OCI-LY3 (cell line): ENCODE results near the gene NGEF.

Experiments used
- H2AFZ ChIP-seq: fragments of 200-600, 300-600 bp; shearing (Covaris generic); 2 replicates; pipeline ENCODE4 v1.6.0; 2014; ENCODE audit warnings: antibody characterized with exemption, low read depth, low read length
- H3K27ac ChIP-seq: fragments of 200-600, 300-600 bp; sonication (generic); 2 replicates; pipeline ENCODE4 v1.5.1; 2014; ENCODE audit warnings: mild to moderate bottlenecking, low read length, moderate library complexity, mixed read lengths
- H3K27me3 ChIP-seq: fragments of 200-600, 300-600 bp; sonication (generic); 2 replicates; pipeline ENCODE4 v1.6.1; 2014; ENCODE audit warnings: low read depth, low read length, mixed read lengths
- H3K36me3 ChIP-seq: fragments of 200-600, 300-600 bp; sonication (generic); replicated peaks from 2 replicates; pipeline ENCODE3; 2014; ENCODE audit warnings: low read depth, low read length, mixed read lengths
- H3K4me1 ChIP-seq: fragments of 300-600, 200-600 bp; sonication (generic); 2 replicates; pipeline ENCODE4 v1.6.1; 2014; ENCODE audit warnings: low read length, mixed read lengths
- H3K4me2 ChIP-seq: fragments of 200-600, 300-600 bp; sonication (generic); 2 replicates; pipeline ENCODE4 v1.6.1; 2014; ENCODE audit warnings: low read length, mixed read lengths
- H3K4me3 ChIP-seq: fragments of 300-600, 200-600 bp; sonication (generic); 2 replicates; pipeline ENCODE4 v1.5.1; 2014; ENCODE audit warnings: antibody characterized with exemption, mild to moderate bottlenecking, low read length, moderate library complexity
- H3K79me2 ChIP-seq: fragments of 300-600, 200-600 bp; shearing (Covaris generic); 2 replicates; pipeline ENCODE4 v1.6.1; 2014; ENCODE audit warnings: mild to moderate bottlenecking, low read length, mixed read lengths
- H3K9ac ChIP-seq: fragments of 300-600, 200-600 bp; shearing (Covaris generic); 2 replicates; pipeline ENCODE4 v1.6.0; 2014; ENCODE audit warnings: mild to moderate bottlenecking, low read length, moderate library complexity
- H3K9me3 ChIP-seq: fragments of 200-600, 300-600 bp; shearing (Covaris generic); 2 replicates; pipeline ENCODE4 v1.6.1; 2014; ENCODE audit warnings: low read length, mixed read lengths; ENCODE audit not compliant: insufficient read depth
- H4K20me1 ChIP-seq: fragments of 200-600, 300-600 bp; sonication (generic); 2 replicates; pipeline ENCODE4 v1.6.1; 2016; ENCODE audit warnings: low read length, mixed read lengths; ENCODE audit not compliant: insufficient read depth
- CTCF ChIP-seq: fragments of 200-600, 300-600 bp; sonication (generic); IDR thresholded peaks from 2 replicates; pipeline ENCODE4 v1.5.1; 2014; ENCODE audit warnings: antibody characterized with exemption, low read length, low read depth
- EZH2phosphoT487 ChIP-seq: fragments of 200-600 bp; shearing (Covaris generic); IDR thresholded peaks from 2 replicates; pipeline ENCODE4 v1.6.1; 2018; ENCODE audit warnings: antibody characterized with exemption, mixed run types, low read depth

Gene NGEF

DNA sequence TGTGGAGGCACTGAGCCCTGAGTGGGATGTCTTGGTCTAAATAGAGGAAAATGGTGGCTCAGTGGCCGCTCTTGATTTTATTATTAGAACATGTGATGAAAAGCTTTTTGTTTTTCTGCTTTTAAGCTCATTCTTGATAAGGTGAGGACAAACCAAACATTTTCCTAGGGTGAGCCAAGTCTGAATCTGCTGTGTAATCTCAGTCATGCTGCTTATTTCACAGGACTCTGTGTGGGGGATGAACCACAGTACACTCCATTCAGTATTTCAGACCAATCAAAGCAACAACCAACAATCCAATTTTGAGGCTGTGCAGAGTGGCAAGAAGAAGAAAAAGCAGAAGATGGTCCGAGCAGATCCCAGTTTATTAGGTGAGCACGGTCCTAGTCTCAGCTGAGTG, 163.0 kb downstream of the NGEF start:
- H3K4me1 ChIP-seq, result no peaks in the 10 kb centered on the region
- TF ChIP-seq CTCF, result no peak
- TF ChIP-seq EZH2phosphoT487, result no peak
- no peaks in the 10 kb centered on the region for H3K79me2 ChIP-seq
- no peaks in the 10 kb centered on the region for H3K9me3 ChIP-seq
- H3K9ac ChIP-seq, result no peak overlapping the region
- no peaks in the 10 kb centered on the region for H4K20me1 ChIP-seq
- H2AFZ ChIP-seq, result no peak overlapping the region
- H3K36me3 ChIP-seq, result peaks cover 19% of the 10 kb centered on the region
- no peak overlapping the region for H3K4me2 ChIP-seq
- no peaks in the 10 kb centered on the region for H3K27me3 ChIP-seq
- H3K4me3 ChIP-seq, result no peak overlapping the region
- H3K27ac ChIP-seq, result no peak overlapping the region

DNA sequence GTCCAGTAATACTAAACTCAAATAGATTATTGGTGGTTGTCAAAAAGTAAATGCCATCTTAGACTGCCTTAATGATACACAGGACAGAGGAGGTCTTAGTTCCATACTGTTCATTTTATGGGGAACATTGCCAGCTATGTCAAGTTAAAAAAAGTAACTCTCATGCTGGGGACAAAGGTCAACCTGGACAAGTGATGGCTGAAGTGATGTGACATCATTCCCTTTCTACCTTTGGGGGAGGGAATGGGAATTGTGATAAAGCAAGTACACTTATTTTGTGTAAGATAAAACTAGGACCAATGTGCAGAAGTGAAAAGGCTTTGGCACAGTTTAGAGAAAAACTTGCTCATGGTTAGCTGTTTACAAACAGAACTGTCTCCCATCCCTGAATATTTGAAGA, 167.0 kb downstream of the NGEF start:
- H3K79me2 ChIP-seq, result no peaks in the 10 kb centered on the region
- H3K27ac ChIP-seq, result no peak overlapping the region
- no peaks in the 10 kb centered on the region for H3K4me1 ChIP-seq
- no peaks in the 10 kb centered on the region for H3K9me3 ChIP-seq
- no peaks in the 10 kb centered on the region for H4K20me1 ChIP-seq
- no peak overlapping the region for H3K9ac ChIP-seq
- H3K4me2 ChIP-seq, result no peak overlapping the region
- H3K36me3 ChIP-seq, result peaks cover 25% of the 10 kb centered on the region
- H2AFZ ChIP-seq, result no peak overlapping the region
- no peaks in the 10 kb centered on the region for H3K27me3 ChIP-seq
- TF ChIP-seq CTCF (no peak), EZH2phosphoT487 (no peak)
- no peak overlapping the region for H3K4me3 ChIP-seq

GRCh38 chr2:232843834-232844233, 169.2 kb downstream of the NGEF start:
- no peak overlapping the region for H2AFZ ChIP-seq
- TF ChIP-seq CTCF (no peak), EZH2phosphoT487 (no peak)
- no peaks in the 10 kb centered on the region for H4K20me1 ChIP-seq
- no peaks in the 10 kb centered on the region for H3K79me2 ChIP-seq
- H3K27ac ChIP-seq, result no peak overlapping the region
- H3K4me2 ChIP-seq, result no peak overlapping the region
- H3K4me3 ChIP-seq, result no peak overlapping the region
- peaks cover 28% of the 10 kb centered on the region for H3K36me3 ChIP-seq
- no peak overlapping the region for H3K9ac ChIP-seq
- H3K4me1 ChIP-seq, result peaks cover 4% of the 10 kb centered on the region
- H3K27me3 ChIP-seq, result no peaks in the 10 kb centered on the region
- H3K9me3 ChIP-seq, result no peaks in the 10 kb centered on the region

DNA sequence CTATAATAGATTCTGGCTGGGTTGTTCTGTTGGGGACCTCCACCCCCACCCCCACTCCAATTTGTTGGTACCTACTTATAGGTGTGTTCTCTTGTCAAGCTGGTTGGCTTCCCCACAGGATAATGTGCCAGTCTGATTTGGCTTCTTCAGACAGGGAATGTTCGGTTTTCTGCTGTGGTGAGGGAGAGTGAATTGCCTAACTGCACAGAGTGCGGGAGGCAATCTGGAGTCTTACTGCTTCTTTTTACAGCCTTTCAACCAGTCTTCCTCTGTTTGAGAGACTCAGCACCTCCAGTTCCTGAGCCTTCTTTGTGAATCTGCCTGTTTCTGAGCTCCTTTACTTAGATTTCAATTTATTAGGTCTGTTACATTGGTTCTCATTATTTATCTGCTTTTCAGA, 170.4 kb downstream of the NGEF start:
- no peak overlapping the region for H2AFZ ChIP-seq
- H3K9me3 ChIP-seq, result no peaks in the 10 kb centered on the region
- no peaks in the 10 kb centered on the region for H3K79me2 ChIP-seq
- peaks cover 16% of the 10 kb centered on the region for H3K4me1 ChIP-seq
- no peak overlapping the region for H3K4me3 ChIP-seq
- H3K27ac ChIP-seq, result no peak overlapping the region
- no peaks in the 10 kb centered on the region for H3K27me3 ChIP-seq
- H3K9ac ChIP-seq, result no peak overlapping the region
- H3K36me3 ChIP-seq, result peaks cover 26% of the 10 kb centered on the region
- no peak overlapping the region for H3K4me2 ChIP-seq
- no peak for TF ChIP-seq CTCF
- TF ChIP-seq EZH2phosphoT487, result no peak
- no peaks in the 10 kb centered on the region for H4K20me1 ChIP-seq
